RPMI7951 (cell line): ENCODE measurements around the gene NAV2. TPM values are rescaled to one million over a fixed set of nuclear protein-coding genes. Genes with fewer than 3 reads are reported as not detected.

Experiments
- DNase-seq: peaks from one replicate; pipeline ENCODE4 v3.0.0-alpha.2; 2012; ENCODE audit warnings: low read depth
- total RNA-seq: library from RNA; depleted of rRNA; stranded (reverse); fragments of >200 nt; shearing (Covaris generic); gene quantifications from 2 replicates; pipeline ENCODE4 v1.2.3, GENCODE V29; 2014

Gene NAV2
- total RNA-seq, 1 experiment from 2014 or later, result 7.1 TPM

GRCh38 chr11:20087118-20087521 lies 374.5 kb downstream of the NAV2 start:
- no peak for DNase-seq

- DNase-seq, result no peak
These were observed 376.0 kb downstream of the NAV2 start for GRCh38 chr11:20088397-20089225.

GRCh38 chr11:20089367-20089766 lies 376.7 kb downstream of the NAV2 start:
- no peak for DNase-seq

DNA sequence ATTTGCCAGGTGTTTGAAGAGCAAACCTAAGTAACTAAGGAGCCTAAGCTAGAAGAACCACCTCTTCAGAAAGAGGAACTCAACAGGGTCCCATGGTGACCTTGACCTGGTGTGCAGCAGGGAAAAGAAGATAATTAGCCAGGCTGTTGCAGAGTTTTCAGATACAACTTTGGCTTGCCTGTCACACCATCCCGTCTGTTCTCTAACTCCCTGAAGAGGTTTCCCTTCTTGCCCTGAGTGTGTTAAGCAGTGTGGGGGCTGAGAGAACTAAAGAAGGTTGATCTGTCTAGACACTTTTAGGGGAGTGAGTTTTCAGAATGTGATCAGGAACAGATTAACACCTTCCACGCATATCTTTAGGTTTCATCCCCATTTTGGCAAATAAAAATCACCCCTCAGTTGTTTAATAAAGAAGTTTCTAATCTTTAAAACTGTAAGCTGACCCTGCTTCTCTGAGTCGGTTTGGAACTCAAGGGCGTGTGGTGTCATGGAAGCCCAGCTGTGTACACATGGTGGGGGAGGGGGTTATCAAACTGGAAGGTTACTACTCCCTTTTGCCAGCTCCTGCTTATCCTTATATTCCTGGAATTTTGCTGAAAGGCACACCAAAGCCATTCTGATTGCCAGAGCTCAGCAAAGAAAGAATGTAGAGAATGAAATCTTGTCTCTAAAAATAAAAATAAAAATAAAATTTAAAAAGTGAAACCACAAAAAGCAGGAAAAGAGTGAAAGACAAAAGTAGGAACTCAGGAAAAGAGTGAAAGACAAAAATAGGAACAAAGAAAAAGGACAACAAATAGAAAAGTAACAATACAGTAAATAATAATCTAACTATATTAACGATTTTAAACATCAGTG lies 377.4 kb downstream of the NAV2 start:
- DNase-seq, result no peak

- no peak for DNase-seq
These were observed 378.2 kb downstream of the NAV2 start for GRCh38 chr11:20090654-20091374.

DNA sequence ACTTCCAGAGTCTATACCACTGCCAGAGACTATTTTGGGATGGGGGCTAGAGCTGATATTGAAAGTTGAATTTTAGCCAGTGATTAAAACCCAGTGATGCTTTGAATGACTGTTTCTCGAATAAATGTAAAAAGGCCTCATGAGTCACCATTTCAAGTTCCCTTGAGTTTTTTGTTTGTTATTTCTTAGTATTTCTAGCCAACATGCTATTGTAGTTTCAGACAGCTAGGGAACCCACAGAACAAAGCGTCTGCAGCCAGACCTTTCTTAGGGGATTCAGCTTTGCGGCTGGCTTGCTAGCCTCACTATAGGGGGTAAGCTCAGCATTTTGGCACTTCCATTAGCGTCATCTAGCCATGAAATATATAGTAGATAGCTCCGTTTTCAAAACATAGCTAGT lies 381.1 kb downstream of the NAV2 start:
- DNase-seq, result no peak

GRCh38 chr11:20095189-20095588 lies 382.6 kb downstream of the NAV2 start:
- no peak for DNase-seq

DNA sequence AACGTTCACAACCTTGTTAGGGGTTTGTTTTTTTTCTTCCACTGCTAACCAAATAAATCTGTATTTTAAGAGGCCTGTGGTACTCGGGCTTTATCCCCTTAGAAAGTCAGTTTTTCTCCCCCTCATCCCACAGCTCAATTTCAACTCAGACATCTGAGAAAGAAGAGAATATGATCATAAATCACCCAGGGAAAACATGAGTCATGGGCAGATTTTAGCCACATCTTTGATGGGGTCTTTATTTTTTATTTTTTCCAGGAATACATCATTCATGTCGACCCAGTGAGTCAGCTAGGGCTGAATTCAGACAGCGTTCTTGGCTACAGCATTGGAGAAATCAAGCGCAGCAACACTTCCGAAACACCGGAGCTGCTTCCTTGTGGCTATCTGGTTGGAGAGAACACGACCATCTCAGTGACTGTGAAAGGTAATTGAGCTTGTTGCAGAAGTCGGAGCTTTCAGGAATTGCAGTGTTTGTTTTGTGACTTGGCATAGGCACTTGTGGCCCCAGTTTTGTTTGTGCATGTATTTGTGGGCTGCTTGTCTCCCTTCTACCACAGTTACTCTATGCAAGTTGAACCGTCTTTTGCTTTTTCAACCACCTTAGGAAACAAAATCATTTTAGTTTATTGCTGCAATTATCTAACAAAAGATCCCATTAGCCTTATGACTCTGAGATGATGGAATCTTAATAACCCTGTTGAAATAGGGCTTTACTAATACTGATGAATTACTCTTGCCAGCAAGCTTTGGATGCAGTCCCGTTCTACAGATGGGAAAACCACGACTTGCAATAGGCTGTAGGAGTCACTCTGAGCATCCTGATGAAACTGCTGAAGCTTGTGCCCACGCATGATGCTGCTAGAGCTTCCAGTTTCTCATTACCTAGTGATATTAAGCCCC lies 384.9 kb downstream of the NAV2 start:
- DNase-seq, result peak; percentile 65

GRCh38 chr11:20099527-20099926 lies 386.9 kb downstream of the NAV2 start:
- no peak for DNase-seq

GRCh38 chr11:20102397-20102796 lies 389.8 kb downstream of the NAV2 start:
- DNase-seq, result no peak

- no peak for DNase-seq
These were observed 390.6 kb downstream of the NAV2 start for GRCh38 chr11:20103281-20103680.

DNA sequence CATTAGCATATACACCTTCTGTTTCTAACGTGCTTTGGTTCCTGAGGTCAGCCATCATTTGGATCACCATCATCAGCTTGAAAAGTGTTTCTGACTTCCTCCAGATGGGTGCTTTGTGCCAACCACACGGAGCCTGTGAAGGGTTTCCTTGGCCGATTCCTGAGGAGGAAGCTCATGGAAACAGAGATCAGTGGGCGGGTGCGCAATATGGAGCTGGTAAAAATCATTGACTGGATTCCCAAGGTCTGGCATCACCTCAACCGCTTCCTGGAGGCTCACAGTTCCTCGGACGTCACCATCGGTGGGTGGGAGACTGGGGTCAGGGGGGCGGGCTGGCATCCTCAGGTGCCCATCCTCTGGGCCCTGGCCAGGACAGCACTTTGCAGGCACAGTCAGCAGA lies 392.8 kb downstream of the NAV2 start:
- no peak for DNase-seq

- peak; percentile 66 for DNase-seq
These were observed 397.3 kb downstream of the NAV2 start for GRCh38 chr11:20109731-20110445.

- peak; percentile 96 for DNase-seq
These were observed 398.5 kb downstream of the NAV2 start for GRCh38 chr11:20110908-20111669.

DNA sequence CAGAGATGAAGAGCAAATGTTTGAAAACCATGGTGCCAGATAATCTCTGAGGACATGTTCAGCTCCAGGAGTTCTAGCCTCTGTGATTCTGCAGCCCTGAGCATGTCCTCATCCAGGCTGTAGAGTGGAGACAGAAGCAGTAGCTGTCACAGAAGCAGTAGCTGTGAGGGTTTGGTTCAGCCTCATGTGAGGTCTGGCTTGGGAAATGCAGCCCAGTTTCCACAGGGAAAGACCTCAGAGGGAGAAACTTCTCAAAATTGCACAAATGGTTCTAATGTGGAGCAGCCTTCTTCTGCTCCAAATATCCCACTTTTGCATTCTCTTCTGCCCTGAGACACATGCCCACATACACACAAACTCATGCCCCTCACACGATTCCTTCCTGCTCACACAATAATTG lies 399.2 kb downstream of the NAV2 start:
- DNase-seq, result no peak

DNA sequence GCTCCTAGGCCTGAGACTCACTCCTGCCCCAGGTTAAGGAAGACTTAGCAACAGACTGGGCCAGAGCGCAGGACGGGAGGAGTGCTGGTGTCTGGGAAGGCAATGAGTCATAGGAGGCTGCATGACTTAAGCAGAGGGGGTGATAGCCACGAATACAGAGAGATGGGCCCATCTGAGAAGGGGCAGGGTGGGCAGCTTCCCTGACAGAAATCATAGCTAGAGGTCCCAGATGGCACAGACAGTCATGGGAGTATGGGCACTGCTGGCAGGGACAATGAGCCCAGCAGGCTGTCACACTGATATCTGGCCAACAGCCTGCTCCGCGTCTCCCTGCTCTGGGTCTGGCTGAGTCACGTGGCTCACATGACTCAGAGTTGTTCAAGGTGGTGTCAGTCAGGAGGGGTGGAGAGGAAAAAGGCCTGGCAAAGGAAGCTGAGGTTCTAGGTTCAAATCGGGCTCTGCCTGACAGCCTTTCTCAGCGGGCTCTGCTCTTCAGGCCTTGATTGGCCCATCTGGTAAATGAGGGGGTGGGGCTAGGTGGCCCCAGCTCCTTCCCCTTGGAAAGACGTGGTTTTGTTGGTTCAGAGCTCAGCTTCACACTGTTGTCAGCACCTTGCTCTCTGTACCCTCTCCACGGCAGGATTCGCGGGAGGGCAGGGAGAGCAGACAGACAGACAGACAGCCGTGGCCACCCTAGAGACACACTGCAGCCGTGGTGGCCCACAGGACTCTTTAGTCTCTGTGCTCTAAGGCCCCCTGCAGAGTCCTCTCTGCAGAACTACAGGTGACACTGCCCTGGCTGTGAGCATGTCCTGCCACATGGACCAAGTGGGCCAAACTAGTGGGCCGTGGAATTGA lies 399.9 kb downstream of the NAV2 start:
- peak; percentile 92 for DNase-seq

DNA sequence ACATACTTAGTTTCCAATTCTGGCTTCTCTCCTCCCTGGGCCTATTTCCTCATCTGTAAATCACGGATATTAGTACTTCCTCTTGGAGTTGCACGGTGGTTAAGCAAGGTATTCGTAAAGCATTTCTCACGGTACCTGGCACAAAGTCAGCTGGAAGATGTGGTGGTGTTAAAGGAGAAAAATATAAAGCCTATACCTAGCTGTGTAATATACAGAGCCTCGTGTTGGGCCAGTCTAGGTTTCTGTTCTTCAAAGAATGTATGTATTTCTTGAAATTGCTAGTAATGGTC lies 400.5 kb downstream of the NAV2 start:
- DNase-seq, result no peak

DNA sequence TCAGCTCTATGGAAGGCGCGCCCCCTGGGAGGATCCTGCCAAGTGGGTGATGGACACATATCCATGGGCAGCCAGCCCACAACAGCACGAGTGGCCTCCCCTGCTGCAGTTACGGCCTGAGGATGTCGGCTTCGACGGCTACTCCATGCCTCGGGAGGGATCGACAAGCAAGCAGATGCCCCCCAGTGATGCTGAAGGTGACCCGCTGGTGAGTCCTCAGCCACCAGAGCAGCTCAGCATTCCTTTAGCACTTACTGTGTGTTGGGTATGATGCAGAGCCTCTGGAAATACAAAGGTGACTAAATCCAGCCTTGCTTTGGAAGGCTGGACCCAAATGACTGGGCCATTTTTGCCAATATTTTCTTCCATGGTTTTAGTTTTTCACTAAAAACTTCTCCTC lies 402.0 kb downstream of the NAV2 start:
- no peak for DNase-seq

- peak; percentile 47 for DNase-seq
These were observed 404.2 kb downstream of the NAV2 start for GRCh38 chr11:20116825-20117224.
